Right renal cortex interstitium (tissue), 3 donors: Measurements from ENCODE around the gene SPOCK1. TPM values are rescaled to one million over a fixed set of nuclear protein-coding genes. Genes with fewer than 3 reads are reported as not detected.

Experiments
- DNase-seq, 3 donors: peaks; one replicate each; pipeline ENCODE4 v3.0.0-alpha.2; 2013; ENCODE audit warnings: low read depth in 3 of 3, low spot score in 2 of 3
- polyA plus RNA-seq, 3 donors: library from polyadenylated mRNA; unstranded; fragments of 120-200 nt; gene quantifications; one replicate each; pipeline ENCODE4 v1.2.1, GENCODE V29; 2013; ENCODE audit not compliant: insufficient read length in 3 of 3

The SPOCK1 gene
- polyA plus RNA-seq, 3 donors: 8.2 to 9.8 (median 9.8) TPM

- DNase-seq: no peak
These were observed 442.4 kb downstream of the SPOCK1 start for GRCh38 chr5:137056676-137057075.

- no peak for DNase-seq
These were observed 443.8 kb downstream of the SPOCK1 start for GRCh38 chr5:137055271-137055872.

GRCh38 chr5:137054792-137055191 lies 444.3 kb downstream of the SPOCK1 start:
- DNase-seq: no peak

GRCh38 chr5:137054335-137054734 lies 444.8 kb downstream of the SPOCK1 start:
- no peak for DNase-seq

- no peak for DNase-seq
These were observed 448.0 kb downstream of the SPOCK1 start for GRCh38 chr5:137051161-137051560.

GRCh38 chr5:137040641-137041340 lies 458.3 kb downstream of the SPOCK1 start:
- DNase-seq: no peak

- no peak for DNase-seq
These were observed 459.1 kb downstream of the SPOCK1 start for GRCh38 chr5:137040024-137040423.

- DNase-seq: no peak
These were observed 461.3 kb downstream of the SPOCK1 start for GRCh38 chr5:137037848-137038247.

GRCh38 chr5:137036640-137037039 lies 462.5 kb downstream of the SPOCK1 start:
- peak in 2 of 3 donors; percentile 15 to 27 for DNase-seq

- no peak for DNase-seq
These were observed 463.6 kb downstream of the SPOCK1 start for GRCh38 chr5:137035480-137035878.

GRCh38 chr5:137034764-137035479 lies 464.2 kb downstream of the SPOCK1 start:
- no peak for DNase-seq

GRCh38 chr5:137034213-137034612 lies 464.9 kb downstream of the SPOCK1 start:
- no peak for DNase-seq

- DNase-seq: no peak
These were observed 466.2 kb downstream of the SPOCK1 start for GRCh38 chr5:137032929-137033328.

GRCh38 chr5:137027758-137028157 lies 471.4 kb downstream of the SPOCK1 start:
- DNase-seq: no peak

- DNase-seq: no peak
These were observed 472.8 kb downstream of the SPOCK1 start for GRCh38 chr5:137026296-137026695.

- DNase-seq: no peak
These were observed 475.1 kb downstream of the SPOCK1 start for GRCh38 chr5:137024044-137024443.

- no peak for DNase-seq
These were observed 475.8 kb downstream of the SPOCK1 start for GRCh38 chr5:137023371-137023770.

- no peak for DNase-seq
These were observed 476.4 kb downstream of the SPOCK1 start for GRCh38 chr5:137022725-137023124.

GRCh38 chr5:137022043-137022442 lies 477.1 kb downstream of the SPOCK1 start:
- DNase-seq: no peak

GRCh38 chr5:137019229-137019628 lies 479.9 kb downstream of the SPOCK1 start:
- no peak for DNase-seq

GRCh38 chr5:137016783-137017324 lies 482.3 kb downstream of the SPOCK1 start:
- no peak for DNase-seq
